Gastroesophageal sphincter (tissue), 4 donors: Measurements from ENCODE around the gene MYO5A. TPM values are rescaled to one million over a fixed set of nuclear protein-coding genes. Genes with fewer than 3 reads are reported as not detected.

ENCODE experiments used
- ATAC-seq: fragments of 150-250 bp; one replicate; pipeline ENCODE4 v1.9.1; 2016; ENCODE audit warnings: mild to moderate bottlenecking, moderate library complexity
- H3K27ac ChIP-seq, 4 donors: fragments of 200-600 bp; sonication (generic) in 3 of 4; 1 replicate in 3 of 4; 2 replicates in 1 of 4; pipeline ENCODE4 v1.5.1; 2016 to 2019
- H3K27me3 ChIP-seq: fragments of 200-600 bp; sonication (generic); one replicate; pipeline ENCODE4 v1.5.1; 2019
- H3K36me3 ChIP-seq, 2 donors: fragments of 200-600 bp; sonication (generic); one replicate each; pipeline ENCODE4 v1.5.1; 2019; ENCODE audit warnings: control low read depth in 1 of 2
- H3K4me1 ChIP-seq, 3 donors: fragments of 200-600 bp; sonication (generic); 1 replicate in 2 of 3; 2 replicates in 1 of 3; pipeline ENCODE4 v1.5.1; 2016 to 2019; ENCODE audit warnings: control low read depth in 2 of 3
- H3K4me3 ChIP-seq, 2 donors: fragments of 200-600 bp; sonication (generic); one replicate each; pipeline ENCODE4 v1.5.1; 2019; ENCODE audit warnings: mild to moderate bottlenecking in 1 of 2, moderate library complexity in 1 of 2
- H3K9me3 ChIP-seq, 3 donors: fragments of 200-600 bp; sonication (generic); one replicate each; pipeline ENCODE4 v1.5.1; 2017 to 2019; ENCODE audit warnings: control low read depth in 2 of 3
- EP300 ChIP-seq: sonication (generic); formaldehyde crosslinking; IDR thresholded peaks from one replicate; pipeline ENCODE4 v1.6.1; 2017; ENCODE audit warnings: antibody characterized with exemption, mild to moderate bottlenecking
- POLR2A ChIP-seq, 2 donors: fragments of 450-650 bp; IDR thresholded peaks; one replicate each; pipeline ENCODE4 v1.6.1; 2017; ENCODE audit warnings: antibody characterized with exemption in 2 of 2, mild to moderate bottlenecking in 2 of 2, moderate library complexity in 1 of 2
- POLR2AphosphoS5 ChIP-seq: sonication (generic); formaldehyde crosslinking; IDR thresholded peaks from one replicate; pipeline ENCODE4 v1.6.1; 2017; ENCODE audit warnings: antibody characterized with exemption
- WGBS, 2 donors: methylation state at CpG; one replicate each; pipeline ENCODE4 v1.1.5; 2018; ENCODE audit warnings: low coverage in 1 of 2; 5-methylcytosine and 5-hydroxymethylcytosine counted together
- total RNA-seq, 4 donors: library from RNA; depleted of rRNA; stranded (reverse); fragments of >200 nt; gene quantifications; one replicate each; pipeline ENCODE4 v1.1.0, GENCODE V29; 2016
- TF ChIP-seq, protein P1 (sequence below), 4 experiments: fragments of 200-600 bp in 2 of 4; fragments of 450-650 bp in 2 of 4; sonication (generic) in 1 of 4; IDR thresholded peaks; one replicate each; pipeline ENCODE4 v1.5.1; 2017 to 2019; ENCODE audit warnings: antibody characterized with exemption in 4 of 4, mild to moderate bottlenecking in 2 of 4, moderate library complexity in 2 of 4

The MYO5A gene
- total RNA-seq, 4 donors from 2014 or later = 24.3 to 41.9 (median 31.2) TPM

- ATAC-seq = peak; percentile 11
- Histone ChIP-seq H3K27me3 (peaks cover 19% of the 10 kb centered on the region), H3K36me3 (no peaks in the 10 kb centered on the region), H3K27ac (peak overlapping the region in 3 of 4 donors; percentile 70 to 78 (median 71)), H3K4me1 (peaks cover 0 to 17% (median 6%) of the 10 kb centered on the region in 3 donors), H3K4me3 (peak overlapping the region; percentile 17 to 64), H3K9me3 (no peaks in the 10 kb centered on the region)
- 15% methylated on average over 4 of the region's 32 CpGs; no CpG with 5 or more reads in 1 of the 2 donors for WGBS, 2 donors
- TF ChIP-seq POLR2AphosphoS5 = no peak
- TF ChIP-seq EP300 = no peak
- TF ChIP-seq, protein P1, sequence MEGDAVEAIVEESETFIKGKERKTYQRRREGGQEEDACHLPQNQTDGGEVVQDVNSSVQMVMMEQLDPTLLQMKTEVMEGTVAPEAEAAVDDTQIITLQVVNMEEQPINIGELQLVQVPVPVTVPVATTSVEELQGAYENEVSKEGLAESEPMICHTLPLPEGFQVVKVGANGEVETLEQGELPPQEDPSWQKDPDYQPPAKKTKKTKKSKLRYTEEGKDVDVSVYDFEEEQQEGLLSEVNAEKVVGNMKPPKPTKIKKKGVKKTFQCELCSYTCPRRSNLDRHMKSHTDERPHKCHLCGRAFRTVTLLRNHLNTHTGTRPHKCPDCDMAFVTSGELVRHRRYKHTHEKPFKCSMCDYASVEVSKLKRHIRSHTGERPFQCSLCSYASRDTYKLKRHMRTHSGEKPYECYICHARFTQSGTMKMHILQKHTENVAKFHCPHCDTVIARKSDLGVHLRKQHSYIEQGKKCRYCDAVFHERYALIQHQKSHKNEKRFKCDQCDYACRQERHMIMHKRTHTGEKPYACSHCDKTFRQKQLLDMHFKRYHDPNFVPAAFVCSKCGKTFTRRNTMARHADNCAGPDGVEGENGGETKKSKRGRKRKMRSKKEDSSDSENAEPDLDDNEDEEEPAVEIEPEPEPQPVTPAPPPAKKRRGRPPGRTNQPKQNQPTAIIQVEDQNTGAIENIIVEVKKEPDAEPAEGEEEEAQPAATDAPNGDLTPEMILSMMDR (IDR thresholded peaks at IDR 0.05) = no peak
- no peak for TF ChIP-seq POLR2A (IDR thresholded peaks at IDR 0.05)
Measured at GRCh38 chr15:52294881-52295420, 233.7 kb downstream of the MYO5A start.

DNA sequence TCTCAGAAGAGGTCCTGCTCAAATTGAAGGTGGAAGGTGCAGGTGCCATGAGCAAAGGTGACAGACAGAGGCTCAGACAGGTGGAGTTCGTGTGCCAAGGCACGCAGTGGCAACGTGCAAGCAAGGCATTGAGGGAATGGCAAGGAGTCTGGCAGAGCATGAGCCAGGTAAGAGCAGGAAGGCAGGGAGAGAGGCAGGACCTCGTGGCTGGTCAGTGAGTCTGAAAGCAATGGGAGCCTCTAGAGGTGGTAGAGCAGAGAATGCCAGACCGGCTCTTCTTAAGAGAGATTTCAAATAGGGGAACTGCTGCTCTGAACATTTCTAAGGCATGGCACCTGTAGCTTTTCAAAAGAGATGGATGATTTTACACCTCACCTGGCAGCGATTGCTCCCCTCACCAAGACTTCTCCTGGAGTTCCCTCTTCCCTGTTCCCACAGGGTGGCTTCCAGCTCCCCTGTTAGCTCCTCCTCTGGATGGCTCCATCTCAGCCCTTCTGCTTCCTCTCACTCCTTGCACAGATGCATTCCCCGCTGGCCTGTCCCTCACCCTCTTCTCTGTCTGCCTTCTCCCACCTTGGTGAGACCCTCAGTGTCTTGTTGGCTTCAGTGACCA is 235.8 kb downstream of the MYO5A start:
- Histone ChIP-seq H3K27me3 (peaks cover 19% of the 10 kb centered on the region), H3K4me1 (peaks cover 0 to 17% (median 6%) of the 10 kb centered on the region in 3 donors), H3K27ac (no peak overlapping the region), H3K9me3 (no peaks in the 10 kb centered on the region), H3K36me3 (no peaks in the 10 kb centered on the region), H3K4me3 (no peak overlapping the region)
- WGBS, 2 donors = 82% methylated on average over 7 of the region's 7 CpGs; no CpG with 5 or more reads in 1 of the 2 donors
- no peak for TF ChIP-seq POLR2A (IDR thresholded peaks at IDR 0.05)
- TF ChIP-seq EP300 = no peak
- TF ChIP-seq POLR2AphosphoS5 = no peak
- TF ChIP-seq, protein P1 (IDR thresholded peaks at IDR 0.05) = no peak
- no peak for ATAC-seq

GRCh38 chr15:52291204-52291603 is 237.5 kb downstream of the MYO5A start:
- TF ChIP-seq, protein P1 (IDR thresholded peaks at IDR 0.05) = no peak
- no peak for TF ChIP-seq POLR2A (IDR thresholded peaks at IDR 0.05)
- TF ChIP-seq EP300 = no peak
- no peak for TF ChIP-seq POLR2AphosphoS5
- WGBS, 2 donors = 80 to 81% methylated on average over 3 to 4 of the region's 4 CpGs
- Histone ChIP-seq H3K4me3 (no peak overlapping the region), H3K36me3 (no peaks in the 10 kb centered on the region), H3K4me1 (peaks cover 0 to 17% (median 6%) of the 10 kb centered on the region in 3 donors), H3K27ac (no peak overlapping the region), H3K27me3 (peaks cover 19% of the 10 kb centered on the region), H3K9me3 (no peaks in the 10 kb centered on the region)
- ATAC-seq = no peak

DNA sequence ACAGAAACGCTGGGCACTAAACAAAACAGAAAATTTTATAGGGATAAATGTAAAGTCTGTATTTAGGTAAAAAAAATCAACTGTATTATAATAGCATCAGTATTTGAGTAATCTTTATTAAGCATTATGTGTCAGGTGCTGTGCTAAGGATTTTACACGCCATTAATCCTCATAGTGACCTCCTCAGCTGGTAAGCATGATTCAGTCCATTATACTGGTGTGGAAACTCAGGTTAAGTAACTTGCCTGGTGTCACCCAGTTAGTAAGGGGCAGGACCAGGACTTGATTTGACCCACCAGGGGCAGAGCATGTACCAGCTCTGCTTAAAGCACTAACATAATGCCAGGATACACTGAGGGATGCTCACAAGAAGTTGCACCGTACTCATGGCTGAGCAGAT is 237.9 kb downstream of the MYO5A start:
- peaks cover 0 to 14% (median 6%) of the 10 kb centered on the region in 3 donors for H3K4me1 ChIP-seq
- H3K27me3 ChIP-seq = peaks cover 17% of the 10 kb centered on the region
- WGBS, 2 donors = 78 to 80% methylated on average over 2 to 3 of the region's 3 CpGs
- TF ChIP-seq POLR2AphosphoS5 (no peak), EP300 (no peak), POLR2A (IDR thresholded peaks at IDR 0.05) (no peak)
- TF ChIP-seq, protein P1 (IDR thresholded peaks at IDR 0.05) = no peak
- H3K36me3 ChIP-seq = no peaks in the 10 kb centered on the region
- H3K9me3 ChIP-seq = no peaks in the 10 kb centered on the region
- H3K27ac ChIP-seq = no peak overlapping the region
- no peak for ATAC-seq
- H3K4me3 ChIP-seq = no peak overlapping the region

DNA sequence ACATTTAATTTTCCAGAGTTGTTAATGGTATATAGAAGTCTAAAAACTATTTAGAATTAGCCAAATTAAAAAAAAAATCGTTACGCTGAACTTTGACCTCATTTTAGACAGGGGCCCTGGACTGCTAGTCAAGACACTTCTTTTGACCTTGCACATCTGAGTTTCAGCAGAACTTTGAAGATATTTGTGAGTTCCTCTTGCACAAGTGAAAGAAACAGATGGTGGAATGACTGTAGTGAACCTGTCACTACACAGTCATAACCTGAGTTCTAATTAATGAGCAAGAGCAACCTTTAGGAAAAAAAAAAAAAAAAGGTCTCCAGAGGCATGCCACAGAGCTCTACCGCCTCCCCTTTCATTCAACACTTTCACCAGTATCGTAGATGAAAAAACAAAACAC is 238.4 kb downstream of the MYO5A start:
- Histone ChIP-seq H3K4me1 (peaks cover 0 to 9% (median 6%) of the 10 kb centered on the region in 3 donors), H3K27me3 (peaks cover 12% of the 10 kb centered on the region), H3K36me3 (no peaks in the 10 kb centered on the region), H3K4me3 (no peak overlapping the region), H3K27ac (no peak overlapping the region), H3K9me3 (no peaks in the 10 kb centered on the region)
- 54 to 76% methylated on average over 4 of the region's 4 CpGs for WGBS, 2 donors
- ATAC-seq = no peak
- TF ChIP-seq POLR2AphosphoS5 (no peak), POLR2A (IDR thresholded peaks at IDR 0.05) (no peak), EP300 (no peak)
- TF ChIP-seq, protein P1 (IDR thresholded peaks at IDR 0.05) = no peak
